ENCODE results near the gene DMD.

Gene DMD

DNA sequence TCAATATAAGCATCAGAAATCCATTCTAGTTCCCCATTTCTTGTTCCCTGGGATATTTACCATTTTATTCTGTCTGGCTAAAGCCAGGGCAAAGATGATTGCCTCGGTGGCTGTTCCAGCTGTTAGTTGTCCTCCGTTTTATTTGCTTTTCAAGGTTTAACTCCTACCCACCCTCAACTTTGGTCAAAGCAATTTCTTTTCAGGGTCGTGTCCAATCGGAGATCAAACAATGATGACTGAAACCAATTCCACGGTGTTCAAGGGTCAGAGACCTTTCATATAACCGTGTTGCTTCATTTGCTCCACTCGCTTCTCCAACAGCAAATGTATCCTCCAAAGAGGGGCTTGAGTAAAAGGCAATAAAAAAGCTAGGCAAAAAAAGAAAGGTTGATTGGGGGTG, 1946.0 kb downstream of the DMD start:
- peak overlapping the region; percentile 58 for H3K4me3 ChIP-seq (ENCODE audit: control insufficient read depth, low read depth, low read length)
- no peak for DNase-seq (ENCODE audit: low read depth)
- TF ChIP-seq, protein P1, sequence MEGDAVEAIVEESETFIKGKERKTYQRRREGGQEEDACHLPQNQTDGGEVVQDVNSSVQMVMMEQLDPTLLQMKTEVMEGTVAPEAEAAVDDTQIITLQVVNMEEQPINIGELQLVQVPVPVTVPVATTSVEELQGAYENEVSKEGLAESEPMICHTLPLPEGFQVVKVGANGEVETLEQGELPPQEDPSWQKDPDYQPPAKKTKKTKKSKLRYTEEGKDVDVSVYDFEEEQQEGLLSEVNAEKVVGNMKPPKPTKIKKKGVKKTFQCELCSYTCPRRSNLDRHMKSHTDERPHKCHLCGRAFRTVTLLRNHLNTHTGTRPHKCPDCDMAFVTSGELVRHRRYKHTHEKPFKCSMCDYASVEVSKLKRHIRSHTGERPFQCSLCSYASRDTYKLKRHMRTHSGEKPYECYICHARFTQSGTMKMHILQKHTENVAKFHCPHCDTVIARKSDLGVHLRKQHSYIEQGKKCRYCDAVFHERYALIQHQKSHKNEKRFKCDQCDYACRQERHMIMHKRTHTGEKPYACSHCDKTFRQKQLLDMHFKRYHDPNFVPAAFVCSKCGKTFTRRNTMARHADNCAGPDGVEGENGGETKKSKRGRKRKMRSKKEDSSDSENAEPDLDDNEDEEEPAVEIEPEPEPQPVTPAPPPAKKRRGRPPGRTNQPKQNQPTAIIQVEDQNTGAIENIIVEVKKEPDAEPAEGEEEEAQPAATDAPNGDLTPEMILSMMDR (IDR thresholded peaks at IDR 0.05; ENCODE audit: control insufficient read depth, insufficient read depth, low read depth, low read length, missing control alignments) = no peak

DNA sequence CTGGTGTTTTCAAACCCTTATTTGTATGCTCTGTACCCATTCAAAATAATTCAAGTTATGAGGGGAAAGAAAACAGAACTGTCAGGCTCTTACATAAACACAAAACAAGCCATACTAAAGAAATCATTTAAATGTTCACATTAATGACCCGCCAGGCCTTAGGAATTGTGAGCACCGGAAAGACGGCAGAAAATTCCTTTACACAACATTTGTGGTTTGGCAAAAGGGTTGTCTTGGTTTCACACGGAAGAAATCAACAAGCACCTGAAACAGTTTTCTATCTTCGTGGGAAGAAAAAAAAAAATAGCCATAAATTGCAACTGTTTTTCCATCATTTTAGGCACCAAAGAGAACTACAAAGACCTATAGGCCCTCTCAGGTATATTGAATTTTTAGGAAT, 1951.0 kb downstream of the DMD start:
- H3K4me3 ChIP-seq (ENCODE audit: control insufficient read depth, low read depth, low read length) = no peak overlapping the region
- no peak for DNase-seq (ENCODE audit: low read depth)
- TF ChIP-seq, protein P1 (IDR thresholded peaks at IDR 0.05; ENCODE audit: control insufficient read depth, insufficient read depth, low read depth, low read length, missing control alignments) = no peak

DNA sequence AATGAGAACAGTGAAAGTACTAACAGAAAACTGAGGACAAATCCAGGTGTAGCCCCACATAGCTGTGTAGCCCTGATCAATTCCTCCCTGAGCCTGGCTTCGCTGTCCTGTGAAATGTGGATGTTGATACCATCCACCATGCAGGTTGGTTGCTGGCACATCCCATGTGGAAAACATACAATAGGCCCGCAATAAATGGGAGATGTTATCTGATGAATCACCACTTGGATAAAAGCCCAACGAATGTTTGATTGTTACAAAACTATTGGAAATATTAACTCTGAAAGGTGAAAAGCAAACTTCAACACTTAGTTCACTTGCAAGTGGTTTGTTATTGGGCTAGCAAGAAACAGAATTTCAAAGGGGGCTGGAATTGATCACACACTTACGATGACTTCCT, 1953.2 kb downstream of the DMD start:
- no peak for DNase-seq (ENCODE audit: low read depth)
- no peak overlapping the region for H3K4me3 ChIP-seq (ENCODE audit: control insufficient read depth, low read depth, low read length)
- TF ChIP-seq, protein P1 (IDR thresholded peaks at IDR 0.05; ENCODE audit: control insufficient read depth, insufficient read depth, low read depth, low read length, missing control alignments) = no peak

DNA sequence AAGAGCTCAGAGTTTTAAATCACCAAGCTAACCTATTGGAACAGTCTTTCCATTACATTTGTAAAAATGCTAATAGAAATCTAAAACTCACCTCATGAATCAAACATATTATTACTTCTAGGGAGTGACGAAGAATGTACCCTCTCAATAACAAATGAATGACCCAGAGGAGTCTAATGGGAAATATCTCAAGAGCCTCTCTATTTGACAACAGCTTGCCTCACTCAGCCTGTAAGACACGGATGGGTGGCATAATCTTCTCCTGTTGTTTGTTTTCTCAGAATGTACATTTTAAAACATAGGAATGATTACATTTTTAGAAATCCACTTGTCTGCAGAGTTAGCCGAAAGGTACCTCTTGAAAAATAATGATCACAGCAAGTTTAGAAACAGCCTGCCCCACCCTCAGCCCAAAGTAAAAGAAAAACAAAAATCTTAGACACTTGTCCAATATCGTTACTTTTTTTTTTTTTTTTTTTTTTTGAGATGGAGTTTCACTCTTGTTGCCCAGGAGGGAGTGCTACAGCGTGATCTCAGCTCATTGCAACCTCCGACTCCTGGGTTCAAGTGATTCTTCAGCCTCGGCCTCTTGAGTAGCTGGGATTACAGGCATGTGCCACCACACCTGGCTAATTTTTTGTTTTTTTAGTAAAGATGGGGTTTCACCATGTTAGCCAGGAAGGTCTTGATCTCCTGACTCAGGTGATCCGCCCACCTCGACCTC, 1955.9 kb downstream of the DMD start:
- no peak for DNase-seq (ENCODE audit: low read depth)
- no peak overlapping the region for H3K4me3 ChIP-seq (ENCODE audit: control insufficient read depth, low read depth, low read length)
- TF ChIP-seq, protein P1 (IDR thresholded peaks at IDR 0.05; ENCODE audit: control insufficient read depth, insufficient read depth, low read depth, low read length, missing control alignments) = no peak

DNA sequence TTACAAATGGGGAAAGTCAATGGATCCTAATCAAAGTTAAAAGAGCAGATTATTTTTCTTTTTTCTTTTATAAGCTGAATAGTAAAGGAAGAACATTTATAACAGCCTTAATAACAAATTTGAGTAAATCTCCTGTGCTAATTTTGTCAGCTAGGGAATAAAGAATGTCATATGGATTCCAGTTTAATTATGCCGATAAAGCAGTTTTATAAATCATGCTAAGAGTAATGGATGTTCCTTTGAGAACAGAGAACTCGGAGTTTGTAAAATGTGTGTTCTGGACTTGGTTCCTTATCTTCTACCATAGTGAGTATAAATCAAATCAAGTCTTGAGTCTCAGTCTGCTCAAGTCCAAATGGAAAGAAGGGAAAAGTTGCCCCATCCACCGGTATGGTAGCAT, 1959.2 kb downstream of the DMD start:
- TF ChIP-seq, protein P1 (IDR thresholded peaks at IDR 0.05; ENCODE audit: control insufficient read depth, insufficient read depth, low read depth, low read length, missing control alignments) = no peak
- H3K4me3 ChIP-seq (ENCODE audit: control insufficient read depth, low read depth, low read length) = no peak overlapping the region
- DNase-seq (ENCODE audit: low read depth) = no peak

DNA sequence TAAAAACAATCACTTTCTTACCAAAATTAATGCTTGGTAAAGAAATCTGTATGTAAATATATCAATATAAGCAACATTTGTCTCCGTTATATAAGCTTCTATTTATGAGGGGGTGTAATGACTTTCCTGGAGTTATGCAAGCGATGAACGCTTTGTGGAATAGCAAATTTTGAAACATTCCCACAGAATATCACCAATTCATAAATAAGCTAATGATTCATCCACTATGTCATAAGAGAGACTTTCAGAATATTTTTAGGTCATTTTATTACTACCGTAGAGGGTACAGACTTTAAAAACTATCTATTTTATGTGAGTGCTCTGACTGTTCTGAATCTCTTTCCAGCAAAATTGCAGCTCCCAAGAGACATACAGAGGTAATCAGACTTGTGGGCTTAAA, 1960.0 kb downstream of the DMD start:
- peak; percentile 51 for DNase-seq (ENCODE audit: low read depth)
- no peak overlapping the region for H3K4me3 ChIP-seq (ENCODE audit: control insufficient read depth, low read depth, low read length)
- TF ChIP-seq, protein P1 (IDR thresholded peaks at IDR 0.05; ENCODE audit: control insufficient read depth, insufficient read depth, low read depth, low read length, missing control alignments) = no peak
